ENCODE results near the gene SIM2. TPM values are rescaled to one million over a fixed set of nuclear protein-coding genes. Genes with fewer than 3 reads are reported as not detected.

The SIM2 gene
- total RNA-seq, 1 experiment from 2014 or later: 23.9 TPM

GRCh38 chr21:36704958-36705678 is 6.2 kb downstream of the SIM2 start:
- ChIA-PET RAD21 (ENCODE audit: low non-redundant PET in 1 of 2, low total read pairs in 2 of 2, uncharacterized antibody in 2 of 2, unreplicated experiment in 2 of 2) (no interaction called here), POLR2A (no interaction called here), CTCF (no interaction called here)
- no peak overlapping the region for H3K9ac ChIP-seq (ENCODE audit: low read length)
- no peak overlapping the region for H3K27ac ChIP-seq (ENCODE audit: low read depth, low read length)
- TF ChIP-seq ATF3 (IDR thresholded peaks at IDR 0.05) (no peak), MAX (IDR thresholded peaks at IDR 0.05) (no peak), SP1 (IDR thresholded peaks at IDR 0.05; ENCODE audit: low read depth) (no peak), CBX3 (IDR thresholded peaks at IDR 0.05; ENCODE audit: low read depth) (no peak), EZH2phosphoT487 (IDR thresholded peaks at IDR 0.05; ENCODE audit: borderline replicate concordance) (no peak), REST (IDR thresholded peaks at IDR 0.05; ENCODE audit: low read depth) (no peak), TCF7L2 (IDR thresholded peaks at IDR 0.05; ENCODE audit: borderline replicate concordance, extremely low read depth, insufficient read depth, insufficient read length) (no peak), ZFX (IDR thresholded peaks at IDR 0.05) (no peak), ZNF274 (IDR thresholded peaks at IDR 0.05; ENCODE audit: low read depth, low read length) (no peak), CEBPB (IDR thresholded peaks at IDR 0.05; ENCODE audit: low read depth) (no peak)
- H2AFZ ChIP-seq (ENCODE audit: low read depth, low read length, poor library complexity, severe bottlenecking): no peak overlapping the region
- intact Hi-C loops (cut with micrococcal nuclease): no loop called here
- H3K79me2 ChIP-seq (ENCODE audit: insufficient read depth, low read length): peaks cover 81% of the 10 kb centered on the region
- H3K27me3 ChIP-seq (ENCODE audit: insufficient read depth, low read length): no peaks in the 10 kb centered on the region
- DNase-seq (ENCODE audit: low read depth, low spot score) (no peak), ATAC-seq (no peak)
- no peak overlapping the region for H3K4me2 ChIP-seq (ENCODE audit: low read length)
- peaks cover 8 to 14% of the 10 kb centered on the region in 2 experiments for H3K4me1 ChIP-seq (ENCODE audit: control insufficient read depth in 1 of 2, insufficient read depth in 2 of 2, low read length in 2 of 2)
- H3K4me3 ChIP-seq (replicated peaks in 1 of 2; ENCODE audit: low read depth in 1 of 2, low read length in 2 of 2): no peak overlapping the region
- no peaks in the 10 kb centered on the region for H4K20me1 ChIP-seq (ENCODE audit: insufficient read depth)
- H3K36me3 ChIP-seq (ENCODE audit: control insufficient read depth in 1 of 2, insufficient read depth in 2 of 2, low read length in 2 of 2): no peaks in the 10 kb centered on the region; a peak in 1 of 4 replicates
- BruUV-seq (replicated peaks): no TSS peak
- no peaks in the 10 kb centered on the region for H3K9me3 ChIP-seq (ENCODE audit: control insufficient read depth in 1 of 2, insufficient read depth in 1 of 2, low read depth in 1 of 2, low read length in 2 of 2)
- no peaks in the 10 kb centered on the region for H3K9me2 ChIP-seq (ENCODE audit: insufficient read depth)
